Heart left ventricle (tissue), 13 donors: ENCODE measurements around the gene CCL27.

Experiments used
- POLR2A ChIP-seq, 2 donors: fragments of 450-650 bp; IDR thresholded peaks; one replicate each; pipeline ENCODE4 v1.6.1; 2017; ENCODE audit warnings: antibody characterized with exemption in 2 of 2, mild to moderate bottlenecking in 2 of 2, moderate library complexity in 2 of 2
- TF ChIP-seq, protein P1 (sequence below), 12 donors: fragments of 200-600 bp; sonication (generic) in 4 of 12; IDR thresholded peaks; one replicate each; pipeline versions ENCODE4 v1.5.0 to v1.8.0; 2018 to 2022; ENCODE audit warnings: antibody characterized with exemption in 12 of 12, mild to moderate bottlenecking in 5 of 12
- donor health status: ischemic (EF 13 %, LVEDD 7.1; RV severe dilation, severe dysfunction).
- donor health status: DM: no; HTN: yes; CAD: no.
- donor health status: DM: no; HTN: no; CAD: no.
- donor health status: ischemic (EF 25% LVEDD 6.9; RV normal size, moderate dysfunction).
- donor health status: ischemic (EF 25% LVEDD 5.7; RV mildly dilated, moderate dysfunction).
- donor health status: ischemic (EF 35%, LVEDD 5.7; RV mildly dilated, moderate dysfunction).
- donor health status: nonischemic (EF 11% LVEDD 7.7; RV severe dilation, severe dysfunction).
- donor health status: DM: yes; HTN: yes; CAD: no.
- donor health status: PGD.
- donor health status: ischemic (EF 29% LVEDD 5.4; RV normal size, mild dysfunction).
- donor health status: nonischemic (EF 23%, LVEDD 6.1; RV moderate dilation, normal function).

DNA sequence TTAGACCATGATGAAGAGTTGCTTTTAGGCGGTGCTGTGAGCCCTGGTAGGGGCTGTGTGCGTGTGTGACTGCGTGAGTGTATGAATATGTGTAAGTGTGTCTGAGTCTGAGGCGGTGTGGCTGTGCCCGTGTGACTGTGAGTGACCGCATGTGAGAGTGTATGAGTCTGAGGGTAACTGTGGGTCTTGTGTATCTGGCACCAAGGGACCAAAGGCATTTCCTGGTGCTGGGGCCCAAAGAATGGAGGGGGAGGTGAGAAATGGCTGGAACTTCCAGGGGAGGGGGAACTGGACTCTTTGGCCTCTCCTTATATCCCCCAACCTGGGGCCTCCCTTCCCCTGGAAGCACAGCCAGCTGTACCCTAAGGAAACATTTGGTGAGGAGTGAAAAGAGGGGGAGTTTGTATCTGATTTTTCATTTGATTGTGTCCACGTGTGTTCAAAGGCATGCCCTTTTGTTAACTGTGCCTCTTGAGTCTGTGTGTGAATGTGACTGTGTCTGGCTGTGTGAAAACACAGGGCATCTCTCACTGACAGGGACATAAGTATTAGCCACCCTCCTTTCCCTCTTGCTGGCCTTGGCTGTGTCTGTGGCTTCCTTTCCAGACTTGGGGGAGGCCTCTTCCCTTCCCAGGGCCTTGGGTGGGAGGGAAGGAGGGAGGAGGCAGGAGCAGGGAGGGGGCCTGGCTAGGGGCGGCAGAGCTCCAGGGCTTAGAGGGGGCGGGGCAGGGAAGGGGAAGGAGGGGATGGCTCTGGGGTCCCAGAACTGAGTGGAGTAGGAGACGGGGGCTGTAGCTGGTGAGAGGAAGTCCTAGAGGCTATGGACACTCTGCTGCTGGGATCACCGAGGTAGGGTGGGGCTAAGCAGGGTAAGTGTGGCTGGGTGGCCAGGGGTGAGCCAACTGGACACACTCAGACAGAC lies 9.0 kb downstream of the CCL27 start:
- TF ChIP-seq, protein P1, sequence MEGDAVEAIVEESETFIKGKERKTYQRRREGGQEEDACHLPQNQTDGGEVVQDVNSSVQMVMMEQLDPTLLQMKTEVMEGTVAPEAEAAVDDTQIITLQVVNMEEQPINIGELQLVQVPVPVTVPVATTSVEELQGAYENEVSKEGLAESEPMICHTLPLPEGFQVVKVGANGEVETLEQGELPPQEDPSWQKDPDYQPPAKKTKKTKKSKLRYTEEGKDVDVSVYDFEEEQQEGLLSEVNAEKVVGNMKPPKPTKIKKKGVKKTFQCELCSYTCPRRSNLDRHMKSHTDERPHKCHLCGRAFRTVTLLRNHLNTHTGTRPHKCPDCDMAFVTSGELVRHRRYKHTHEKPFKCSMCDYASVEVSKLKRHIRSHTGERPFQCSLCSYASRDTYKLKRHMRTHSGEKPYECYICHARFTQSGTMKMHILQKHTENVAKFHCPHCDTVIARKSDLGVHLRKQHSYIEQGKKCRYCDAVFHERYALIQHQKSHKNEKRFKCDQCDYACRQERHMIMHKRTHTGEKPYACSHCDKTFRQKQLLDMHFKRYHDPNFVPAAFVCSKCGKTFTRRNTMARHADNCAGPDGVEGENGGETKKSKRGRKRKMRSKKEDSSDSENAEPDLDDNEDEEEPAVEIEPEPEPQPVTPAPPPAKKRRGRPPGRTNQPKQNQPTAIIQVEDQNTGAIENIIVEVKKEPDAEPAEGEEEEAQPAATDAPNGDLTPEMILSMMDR (IDR thresholded peaks at IDR 0.05): no peak
- no peak for TF ChIP-seq POLR2A (IDR thresholded peaks at IDR 0.05)
